ENCODE measurements around the gene GADL1. TPM values are rescaled to one million over a fixed set of nuclear protein-coding genes. Genes with fewer than 3 reads are reported as not detected.

GADL1 gene
- total RNA-seq, 1 donor from 2014 or later = not detected

DNA sequence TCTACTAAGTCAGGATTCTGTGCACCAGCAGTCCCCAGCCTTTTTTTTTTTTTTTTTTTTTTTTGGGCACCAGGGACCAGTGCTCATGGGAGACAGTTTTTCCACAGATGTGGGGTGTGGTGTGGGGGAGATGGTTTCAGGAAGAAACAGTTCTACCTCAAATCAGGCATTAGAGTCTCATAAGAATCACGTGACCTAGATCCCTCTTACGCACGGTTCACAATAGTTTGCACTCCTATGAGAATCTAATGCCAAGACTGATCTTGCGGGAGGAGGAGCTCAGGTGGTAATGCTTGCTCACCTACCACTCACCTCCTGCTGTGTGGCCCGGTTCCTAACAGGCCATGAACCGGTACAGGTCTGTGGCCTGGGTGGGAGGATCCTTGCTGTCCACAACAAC is 88.8 kb downstream of the GADL1 start:
- DNase-seq (no peak), ATAC-seq (no peak)
- no peak overlapping the region for H3K27ac ChIP-seq
- intact Hi-C loops (cut with DNase I) = no loop called here
- H3K9me3 ChIP-seq = no peaks in the 10 kb centered on the region
- no peak overlapping the region for H3K4me3 ChIP-seq
- no peaks in the 10 kb centered on the region for H3K36me3 ChIP-seq
- H3K27me3 ChIP-seq = no peaks in the 10 kb centered on the region
- TF ChIP-seq, protein P1, sequence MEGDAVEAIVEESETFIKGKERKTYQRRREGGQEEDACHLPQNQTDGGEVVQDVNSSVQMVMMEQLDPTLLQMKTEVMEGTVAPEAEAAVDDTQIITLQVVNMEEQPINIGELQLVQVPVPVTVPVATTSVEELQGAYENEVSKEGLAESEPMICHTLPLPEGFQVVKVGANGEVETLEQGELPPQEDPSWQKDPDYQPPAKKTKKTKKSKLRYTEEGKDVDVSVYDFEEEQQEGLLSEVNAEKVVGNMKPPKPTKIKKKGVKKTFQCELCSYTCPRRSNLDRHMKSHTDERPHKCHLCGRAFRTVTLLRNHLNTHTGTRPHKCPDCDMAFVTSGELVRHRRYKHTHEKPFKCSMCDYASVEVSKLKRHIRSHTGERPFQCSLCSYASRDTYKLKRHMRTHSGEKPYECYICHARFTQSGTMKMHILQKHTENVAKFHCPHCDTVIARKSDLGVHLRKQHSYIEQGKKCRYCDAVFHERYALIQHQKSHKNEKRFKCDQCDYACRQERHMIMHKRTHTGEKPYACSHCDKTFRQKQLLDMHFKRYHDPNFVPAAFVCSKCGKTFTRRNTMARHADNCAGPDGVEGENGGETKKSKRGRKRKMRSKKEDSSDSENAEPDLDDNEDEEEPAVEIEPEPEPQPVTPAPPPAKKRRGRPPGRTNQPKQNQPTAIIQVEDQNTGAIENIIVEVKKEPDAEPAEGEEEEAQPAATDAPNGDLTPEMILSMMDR (IDR thresholded peaks at IDR 0.05) = no peak
- H3K4me1 ChIP-seq = no peaks in the 10 kb centered on the region

DNA sequence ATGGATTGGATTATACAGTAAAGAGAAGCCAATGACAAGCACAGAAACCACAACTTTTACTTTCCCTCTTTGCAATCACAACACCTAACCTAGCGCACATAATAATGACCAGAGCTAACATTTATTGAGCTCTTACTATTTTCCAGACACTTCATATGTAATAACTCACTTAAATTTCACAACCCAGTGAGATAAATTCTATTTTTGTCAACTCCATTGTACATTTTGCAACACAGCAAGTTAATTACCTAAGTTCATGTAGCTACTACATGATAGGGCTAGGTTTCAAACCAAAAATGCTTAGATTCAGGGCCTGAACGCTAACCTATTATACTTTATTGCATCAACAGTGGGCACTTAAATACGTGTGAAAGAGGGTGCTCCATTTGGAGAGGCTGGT is 89.5 kb downstream of the GADL1 start:
- no peak overlapping the region for H3K27ac ChIP-seq
- DNase-seq (no peak), ATAC-seq (no peak)
- H3K4me3 ChIP-seq = no peak overlapping the region
- intact Hi-C loops (cut with DNase I) = no loop called here
- TF ChIP-seq, protein P1 (IDR thresholded peaks at IDR 0.05) = no peak
- no peaks in the 10 kb centered on the region for H3K27me3 ChIP-seq
- H3K4me1 ChIP-seq = no peaks in the 10 kb centered on the region
- H3K36me3 ChIP-seq = no peaks in the 10 kb centered on the region
- H3K9me3 ChIP-seq = no peaks in the 10 kb centered on the region

DNA sequence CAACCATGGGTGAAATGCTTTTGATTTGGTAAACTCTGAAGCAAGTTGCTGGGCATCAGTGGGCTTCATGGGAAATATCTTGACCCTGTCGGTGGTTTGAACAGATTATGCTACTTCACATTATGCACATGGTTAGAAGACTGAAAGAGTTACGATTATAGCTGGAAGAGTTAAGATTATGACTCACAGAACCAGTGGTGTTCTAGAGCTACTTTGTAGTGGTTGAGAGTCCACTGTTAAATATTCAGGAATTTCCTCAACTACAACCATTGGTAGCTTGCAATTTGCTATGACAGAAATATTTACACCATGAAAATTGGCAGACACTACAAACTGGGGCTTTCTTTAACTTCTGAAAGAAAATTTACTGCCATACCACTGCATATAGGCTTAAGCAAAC is 99.3 kb downstream of the GADL1 start:
- Histone ChIP-seq H3K27ac (no peak overlapping the region), H3K4me3 (no peak overlapping the region), H3K4me1 (no peaks in the 10 kb centered on the region), H3K27me3 (no peaks in the 10 kb centered on the region), H3K9me3 (no peaks in the 10 kb centered on the region), H3K36me3 (no peaks in the 10 kb centered on the region)
- intact Hi-C loops (cut with DNase I) = no loop called here
- ATAC-seq (no peak), DNase-seq (no peak)
- TF ChIP-seq, protein P1 (IDR thresholded peaks at IDR 0.05) = no peak

DNA sequence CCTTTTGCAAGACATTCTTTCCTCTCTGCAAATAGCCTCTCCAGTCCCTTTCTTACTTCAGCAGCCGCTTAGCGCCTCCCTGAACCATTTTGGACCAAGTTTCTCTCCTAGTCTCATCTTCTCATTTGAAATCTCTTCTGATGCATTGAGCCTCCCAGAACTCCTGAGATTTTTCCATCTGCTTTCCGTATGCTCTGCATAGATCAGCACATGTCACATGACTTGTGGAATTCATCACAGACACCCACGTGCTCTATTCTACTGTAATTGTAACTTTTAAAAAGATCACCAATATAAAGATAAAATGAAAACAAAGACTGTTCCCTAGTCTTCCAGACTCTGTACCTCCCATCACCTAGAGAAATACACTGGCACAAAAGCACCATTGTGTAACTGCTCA is 100.7 kb downstream of the GADL1 start:
- H3K27me3 ChIP-seq = no peaks in the 10 kb centered on the region
- TF ChIP-seq, protein P1 (IDR thresholded peaks at IDR 0.05) = no peak
- DNase-seq = no peak
- H3K4me3 ChIP-seq = no peak overlapping the region
- no peaks in the 10 kb centered on the region for H3K36me3 ChIP-seq
- no peaks in the 10 kb centered on the region for H3K9me3 ChIP-seq
- intact Hi-C loops (cut with DNase I) = no loop called here
- H3K4me1 ChIP-seq = no peaks in the 10 kb centered on the region
- no peak for ATAC-seq
- no peak overlapping the region for H3K27ac ChIP-seq

DNA sequence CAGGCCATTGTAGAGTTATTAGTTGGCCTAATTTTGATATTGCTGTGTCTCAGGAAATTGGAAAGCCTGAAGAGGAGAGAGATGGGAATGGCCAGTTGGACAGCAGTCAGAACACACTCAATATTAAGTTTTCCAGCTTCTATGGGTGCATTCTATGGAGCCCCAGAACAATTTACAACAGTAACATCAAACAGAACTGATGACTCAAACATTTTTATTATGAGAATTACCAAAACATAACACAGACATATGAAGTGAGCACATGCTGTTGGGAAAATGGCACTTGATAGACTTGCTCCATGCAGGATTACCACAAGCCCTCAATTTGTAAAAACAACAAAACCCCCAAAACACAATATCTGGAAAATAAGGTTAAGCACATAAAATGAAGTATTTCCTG is 104.3 kb downstream of the GADL1 start:
- no peak for ATAC-seq
- H3K9me3 ChIP-seq = no peaks in the 10 kb centered on the region
- TF ChIP-seq, protein P1 (IDR thresholded peaks at IDR 0.05) = no peak
- no peaks in the 10 kb centered on the region for H3K4me1 ChIP-seq
- intact Hi-C loops (cut with DNase I) = no loop called here
- no peak overlapping the region for H3K4me3 ChIP-seq
- no peaks in the 10 kb centered on the region for H3K27me3 ChIP-seq
- H3K36me3 ChIP-seq = no peaks in the 10 kb centered on the region
- no peak for DNase-seq
- H3K27ac ChIP-seq = no peak overlapping the region

DNA sequence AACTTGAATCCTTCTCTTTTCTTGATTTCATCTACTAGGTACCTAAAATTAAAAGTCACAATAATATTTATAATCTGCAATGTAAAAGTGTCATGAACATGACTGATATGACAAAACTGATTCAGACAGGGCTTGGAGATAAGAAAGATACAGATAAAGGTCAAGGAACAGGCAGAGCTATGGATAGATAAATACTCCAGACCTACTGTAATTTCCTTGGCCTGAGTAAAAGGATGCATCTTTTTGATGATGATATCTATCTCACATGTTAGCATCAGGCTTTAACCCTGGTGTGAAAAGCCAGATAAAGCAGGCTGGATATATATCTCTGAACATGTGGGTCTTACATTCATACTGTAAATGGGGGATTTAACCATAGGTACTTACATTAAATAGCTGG is 108.1 kb downstream of the GADL1 start:
- H3K36me3 ChIP-seq = no peaks in the 10 kb centered on the region
- no peaks in the 10 kb centered on the region for H3K4me1 ChIP-seq
- H3K4me3 ChIP-seq = no peak overlapping the region
- H3K27ac ChIP-seq = no peak overlapping the region
- no peak for ATAC-seq
- H3K9me3 ChIP-seq = no peaks in the 10 kb centered on the region
- TF ChIP-seq, protein P1 (IDR thresholded peaks at IDR 0.05) = no peak
- H3K27me3 ChIP-seq = no peaks in the 10 kb centered on the region
- intact Hi-C loops (cut with DNase I) = loop anchor here (10.0 kb wide), 1 partner anchor 348 kb away; no protein-coding TSS in a partner anchor
- DNase-seq = no peak
